Peyer's patch (tissue), 4 donors: ENCODE results near the gene METTL21A.

Experiments
- CTCF ChIP-seq, 6 experiments: fragments of 450-650 bp in 4 of 6; fragments of 200-600 bp in 2 of 6; sonication (generic) in 1 of 6; IDR thresholded peaks; one replicate each; pipeline ENCODE4 v1.5.1; 2017 to 2019; ENCODE audit warnings: antibody characterized with exemption in 6 of 6, mild to moderate bottlenecking in 3 of 6, moderate library complexity in 1 of 6
- POLR2A ChIP-seq, 2 donors: fragments of 450-650 bp; IDR thresholded peaks; one replicate each; pipeline ENCODE4 v1.5.1; 2017; ENCODE audit warnings: antibody characterized with exemption in 2 of 2, mild to moderate bottlenecking in 2 of 2, moderate library complexity in 2 of 2

DNA sequence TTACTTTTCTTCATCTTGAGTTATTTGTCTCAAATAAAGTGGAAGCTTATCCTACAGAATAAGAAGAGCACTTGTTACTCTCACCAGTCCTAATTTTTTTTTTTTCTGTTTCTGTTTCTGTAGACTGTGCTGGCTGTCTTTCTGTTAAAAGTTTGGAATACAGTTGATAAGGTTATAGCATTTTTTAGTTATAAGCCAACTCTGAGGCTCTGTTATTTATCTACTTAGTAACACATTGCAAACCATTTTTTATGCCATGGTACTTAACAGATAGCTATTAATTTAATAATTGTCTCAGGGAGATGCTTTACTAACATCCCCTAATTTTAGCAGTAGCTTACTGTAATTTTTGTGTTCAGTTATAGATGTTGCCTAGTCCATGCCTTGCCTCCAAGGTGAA is 57.5 kb downstream of the METTL21A start:
- TF ChIP-seq POLR2A (IDR thresholded peaks at IDR 0.05), result no peak
- no peak for TF ChIP-seq CTCF (IDR thresholded peaks at IDR 0.05)
